SK-N-SH treated with all-trans-retinoic acid at 6 μM for 48 hours (cell line): ENCODE data around the gene RTL10.

Experiments used
- ATAC-seq: fragments of 200-7000 bp; cut with Tn5 transposase; 3 replicates; pipeline ENCODE4 v1.9.1; 2020; ENCODE audit warnings: mild to moderate bottlenecking, moderate library complexity
- ARNTL ChIP-seq: fragments of 450-650 bp; formaldehyde crosslinking; IDR thresholded peaks from 2 replicates; pipeline ENCODE4 v1.5.0; 2020; ENCODE audit warnings: low read depth, mild to moderate bottlenecking, moderate library complexity, borderline replicate concordance
- BACH2 ChIP-seq: fragments of 250-450 bp; sonication (Bioruptor Pico); IDR thresholded peaks from 2 replicates; pipeline ENCODE4 v1.9.0; 2021; ENCODE audit warnings: mild to moderate bottlenecking, borderline replicate concordance
- CSDC2 ChIP-seq: fragments of 250-450 bp; sonication (Bioruptor Pico); IDR thresholded peaks from 2 replicates; pipeline ENCODE4 v1.5.0; 2020; ENCODE audit warnings: mild to moderate bottlenecking, moderate library complexity
- ESRRG ChIP-seq: fragments of 250-450 bp; sonication (Bioruptor Pico); IDR thresholded peaks from 2 replicates; pipeline ENCODE4 v1.6.1; 2021; ENCODE audit warnings: mild to moderate bottlenecking
- GLIS3 ChIP-seq: fragments of 250-450 bp; sonication (Bioruptor Pico); IDR thresholded peaks from 2 replicates; pipeline ENCODE4 v1.5.0; 2020; ENCODE audit warnings: mild to moderate bottlenecking, moderate library complexity
- PPARA ChIP-seq: fragments of 250-450 bp; sonication (Bioruptor Pico); IDR thresholded peaks from 2 replicates; pipeline ENCODE4 v1.5.0; 2020; ENCODE audit warnings: mild to moderate bottlenecking, borderline replicate concordance
- SNAI2 ChIP-seq: fragments of 250-450 bp; sonication (Bioruptor Pico); IDR thresholded peaks from 2 replicates; pipeline ENCODE4 v1.5.0; 2020; ENCODE audit warnings: mild to moderate bottlenecking, moderate library complexity
- TCF4 ChIP-seq: fragments of 250-450 bp; sonication (Bioruptor Pico); IDR thresholded peaks from 2 replicates; pipeline ENCODE4 v1.8.0; 2021; ENCODE audit warnings: mild to moderate bottlenecking, moderate library complexity, borderline replicate concordance
- TOX ChIP-seq: fragments of 250-450 bp; sonication (Bioruptor Pico); IDR thresholded peaks from 2 replicates; pipeline ENCODE4 v1.8.0; 2021; ENCODE audit warnings: mild to moderate bottlenecking, moderate library complexity, borderline replicate concordance
- ZFP3 ChIP-seq: fragments of 250-450 bp; sonication (Bioruptor Pico); IDR thresholded peaks from 2 replicates; pipeline ENCODE4 v1.5.0; 2020; ENCODE audit warnings: mild to moderate bottlenecking, moderate library complexity
- ZFP30 ChIP-seq: fragments of 450-650 bp; formaldehyde crosslinking; IDR thresholded peaks from 2 replicates; pipeline ENCODE4 v1.5.0; 2022; ENCODE audit warnings: mild to moderate bottlenecking, moderate library complexity
- ZNF565 ChIP-seq: fragments of 450-650 bp; formaldehyde crosslinking; conservative IDR thresholded peaks from 2 replicates; pipeline ENCODE4 v1.5.0; 2020; ENCODE audit warnings: low read depth, mild to moderate bottlenecking, moderate library complexity
- ZNF8 ChIP-seq: fragments of 450-650 bp; formaldehyde crosslinking; IDR thresholded peaks from 2 replicates; pipeline ENCODE4 v1.5.0; 2020; ENCODE audit warnings: mild to moderate bottlenecking, moderate library complexity
- TF ChIP-seq, protein P1 (sequence below): fragments of 250-450 bp; sonication (Bioruptor Pico); IDR thresholded peaks from 2 replicates; pipeline ENCODE4 v1.5.0; 2020; ENCODE audit warnings: mild to moderate bottlenecking, moderate library complexity
- TF ChIP-seq, protein P2 (sequence below): fragments of 250-450 bp; sonication (Bioruptor Pico); IDR thresholded peaks from 2 replicates; pipeline ENCODE4 v1.8.0; 2020; ENCODE audit warnings: mild to moderate bottlenecking, moderate library complexity, borderline replicate concordance
- TF ChIP-seq, protein P3 (sequence below): fragments of 250-450 bp; sonication (Bioruptor Pico); IDR thresholded peaks from 2 replicates; pipeline ENCODE4 v1.8.0; 2021; ENCODE audit warnings: low read depth, mild to moderate bottlenecking, moderate library complexity, borderline replicate concordance

The RTL10 gene

DNA sequence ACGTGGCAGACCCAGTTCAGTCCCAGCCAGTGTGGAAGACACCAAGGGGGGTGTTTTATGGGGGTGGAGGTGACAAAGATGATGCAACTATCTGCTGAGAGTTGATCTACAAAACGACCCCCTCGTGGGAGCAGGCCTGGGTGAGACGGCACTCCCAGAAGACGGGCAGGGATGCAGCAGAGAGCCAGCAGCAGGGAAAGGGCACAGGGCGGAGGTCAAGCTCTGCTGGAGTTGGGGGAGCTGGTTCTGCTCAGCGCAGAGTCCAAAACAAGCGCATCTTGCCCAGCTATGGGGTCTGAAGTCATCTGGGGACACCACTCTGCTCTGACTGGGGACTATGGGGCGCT is 3.9 kb downstream of the RTL10 start:
- TF ChIP-seq PPARA (CRISPR knock-in tag) (no peak), ESRRG (CRISPR knock-in tag) (no peak), GLIS3 (no peak), TCF4 (CRISPR knock-in tag) (no peak), CSDC2 (CRISPR knock-in tag) (no peak), ZFP3 (CRISPR knock-in tag) (no peak)
- TF ChIP-seq, protein P1, sequence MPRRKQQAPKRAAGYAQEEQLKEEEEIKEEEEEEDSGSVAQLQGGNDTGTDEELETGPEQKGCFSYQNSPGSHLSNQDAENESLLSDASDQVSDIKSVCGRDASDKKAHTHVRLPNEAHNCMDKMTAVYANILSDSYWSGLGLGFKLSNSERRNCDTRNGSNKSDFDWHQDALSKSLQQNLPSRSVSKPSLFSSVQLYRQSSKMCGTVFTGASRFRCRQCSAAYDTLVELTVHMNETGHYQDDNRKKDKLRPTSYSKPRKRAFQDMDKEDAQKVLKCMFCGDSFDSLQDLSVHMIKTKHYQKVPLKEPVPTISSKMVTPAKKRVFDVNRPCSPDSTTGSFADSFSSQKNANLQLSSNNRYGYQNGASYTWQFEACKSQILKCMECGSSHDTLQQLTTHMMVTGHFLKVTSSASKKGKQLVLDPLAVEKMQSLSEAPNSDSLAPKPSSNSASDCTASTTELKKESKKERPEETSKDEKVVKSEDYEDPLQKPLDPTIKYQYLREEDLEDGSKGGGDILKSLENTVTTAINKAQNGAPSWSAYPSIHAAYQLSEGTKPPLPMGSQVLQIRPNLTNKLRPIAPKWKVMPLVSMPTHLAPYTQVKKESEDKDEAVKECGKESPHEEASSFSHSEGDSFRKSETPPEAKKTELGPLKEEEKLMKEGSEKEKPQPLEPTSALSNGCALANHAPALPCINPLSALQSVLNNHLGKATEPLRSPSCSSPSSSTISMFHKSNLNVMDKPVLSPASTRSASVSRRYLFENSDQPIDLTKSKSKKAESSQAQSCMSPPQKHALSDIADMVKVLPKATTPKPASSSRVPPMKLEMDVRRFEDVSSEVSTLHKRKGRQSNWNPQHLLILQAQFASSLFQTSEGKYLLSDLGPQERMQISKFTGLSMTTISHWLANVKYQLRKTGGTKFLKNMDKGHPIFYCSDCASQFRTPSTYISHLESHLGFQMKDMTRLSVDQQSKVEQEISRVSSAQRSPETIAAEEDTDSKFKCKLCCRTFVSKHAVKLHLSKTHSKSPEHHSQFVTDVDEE (CRISPR knock-in tag), result no peak
- TF ChIP-seq, protein P2, sequence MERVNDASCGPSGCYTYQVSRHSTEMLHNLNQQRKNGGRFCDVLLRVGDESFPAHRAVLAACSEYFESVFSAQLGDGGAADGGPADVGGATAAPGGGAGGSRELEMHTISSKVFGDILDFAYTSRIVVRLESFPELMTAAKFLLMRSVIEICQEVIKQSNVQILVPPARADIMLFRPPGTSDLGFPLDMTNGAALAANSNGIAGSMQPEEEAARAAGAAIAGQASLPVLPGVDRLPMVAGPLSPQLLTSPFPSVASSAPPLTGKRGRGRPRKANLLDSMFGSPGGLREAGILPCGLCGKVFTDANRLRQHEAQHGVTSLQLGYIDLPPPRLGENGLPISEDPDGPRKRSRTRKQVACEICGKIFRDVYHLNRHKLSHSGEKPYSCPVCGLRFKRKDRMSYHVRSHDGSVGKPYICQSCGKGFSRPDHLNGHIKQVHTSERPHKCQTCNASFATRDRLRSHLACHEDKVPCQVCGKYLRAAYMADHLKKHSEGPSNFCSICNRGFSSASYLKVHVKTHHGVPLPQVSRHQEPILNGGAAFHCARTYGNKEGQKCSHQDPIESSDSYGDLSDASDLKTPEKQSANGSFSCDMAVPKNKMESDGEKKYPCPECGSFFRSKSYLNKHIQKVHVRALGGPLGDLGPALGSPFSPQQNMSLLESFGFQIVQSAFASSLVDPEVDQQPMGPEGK (CRISPR knock-in tag), result no peak
- TF ChIP-seq, protein P3, sequence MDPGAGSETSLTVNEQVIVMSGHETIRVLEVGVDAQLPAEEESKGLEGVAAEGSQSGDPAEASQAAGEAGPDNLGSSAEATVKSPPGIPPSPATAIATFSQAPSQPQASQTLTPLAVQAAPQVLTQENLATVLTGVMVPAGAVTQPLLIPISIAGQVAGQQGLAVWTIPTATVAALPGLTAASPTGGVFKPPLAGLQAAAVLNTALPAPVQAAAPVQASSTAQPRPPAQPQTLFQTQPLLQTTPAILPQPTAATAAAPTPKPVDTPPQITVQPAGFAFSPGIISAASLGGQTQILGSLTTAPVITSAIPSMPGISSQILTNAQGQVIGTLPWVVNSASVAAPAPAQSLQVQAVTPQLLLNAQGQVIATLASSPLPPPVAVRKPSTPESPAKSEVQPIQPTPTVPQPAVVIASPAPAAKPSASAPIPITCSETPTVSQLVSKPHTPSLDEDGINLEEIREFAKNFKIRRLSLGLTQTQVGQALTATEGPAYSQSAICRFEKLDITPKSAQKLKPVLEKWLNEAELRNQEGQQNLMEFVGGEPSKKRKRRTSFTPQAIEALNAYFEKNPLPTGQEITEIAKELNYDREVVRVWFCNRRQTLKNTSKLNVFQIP, result no peak
- ATAC-seq, result no peak

DNA sequence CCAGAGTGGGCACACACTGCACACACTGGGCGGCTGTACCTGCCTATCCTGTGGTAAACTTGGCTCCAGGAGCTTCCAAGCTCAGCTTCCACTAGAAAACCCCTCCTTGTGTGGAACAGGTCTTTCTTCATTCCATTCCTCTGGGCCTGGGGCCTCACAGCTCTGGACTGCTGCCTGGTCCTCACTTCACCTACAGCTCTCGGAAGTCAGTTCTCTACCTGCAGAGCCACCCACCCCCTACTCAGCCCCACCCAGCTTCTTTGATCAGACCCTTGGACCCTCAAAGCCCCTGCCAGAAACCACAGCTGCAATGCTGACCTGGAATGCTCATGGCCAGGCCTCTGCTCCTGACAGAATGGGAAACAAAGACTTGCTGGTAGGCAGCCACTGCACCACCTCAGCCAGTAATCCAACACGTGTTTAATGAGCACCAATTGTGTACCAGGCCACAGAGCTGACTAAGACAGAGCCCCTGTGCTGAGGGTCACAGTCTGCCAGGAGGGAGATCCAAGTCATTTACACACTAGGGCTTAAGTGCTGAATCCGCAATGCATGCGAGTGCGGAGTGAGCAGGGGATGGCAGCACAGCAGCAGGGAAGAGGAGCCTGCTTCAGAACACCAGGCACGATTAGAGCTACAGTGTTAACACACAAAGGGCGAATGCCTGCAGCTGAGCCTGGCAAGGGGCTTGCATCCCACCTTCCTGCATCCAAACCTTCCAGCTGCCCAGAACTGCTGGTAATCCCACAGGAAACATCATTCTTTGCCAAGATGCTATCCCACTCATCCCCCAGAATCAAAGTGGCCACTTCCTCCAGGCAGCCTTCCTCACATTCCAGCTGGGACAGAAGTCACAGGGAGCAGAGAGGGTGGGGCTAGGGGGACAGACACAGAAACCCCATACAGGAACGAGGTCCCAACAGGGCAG is 4.6 kb downstream of the RTL10 start:
- ATAC-seq, result no peak
- TF ChIP-seq ZFP30 (CRISPR knock-in tag) (no peak), TOX (CRISPR knock-in tag) (no peak), ZNF8 (CRISPR knock-in tag) (no peak), ZNF565 (CRISPR knock-in tag) (no peak), SNAI2 (CRISPR knock-in tag) (no peak), GLIS3 (no peak), ARNTL (CRISPR knock-in tag) (no peak), BACH2 (no peak)
- TF ChIP-seq, protein P3, result no peak
- TF ChIP-seq, protein P2 (CRISPR knock-in tag), result no peak
- TF ChIP-seq, protein P1 (CRISPR knock-in tag), result no peak
